ENCODE data around the gene WWC2.
"Not testable (repeated sequence)": the region's sequence is repeated elsewhere in the genome, so short reads cannot be mapped to it uniquely, and the experiment has no call there.

The WWC2 gene

GRCh38 chr4:183171484-183172267 is 72.6 kb downstream of the WWC2 start:
- DNase-seq (ENCODE audit: low read depth, low spot score) = no peak

GRCh38 chr4:183172881-183173280 is 73.8 kb downstream of the WWC2 start:
- DNase-seq (ENCODE audit: low read depth, low spot score) = no peak

GRCh38 chr4:183173580-183174526 is 74.8 kb downstream of the WWC2 start:
- DNase-seq (ENCODE audit: low read depth, low spot score) = no peak

GRCh38 chr4:183175631-183176232 is 76.7 kb downstream of the WWC2 start:
- DNase-seq (ENCODE audit: low read depth, low spot score) = no peak

GRCh38 chr4:183177001-183177400 is 77.9 kb downstream of the WWC2 start:
- DNase-seq (ENCODE audit: low read depth, low spot score) = no peak

GRCh38 chr4:183178201-183178600 is 79.1 kb downstream of the WWC2 start:
- DNase-seq (ENCODE audit: low read depth, low spot score) = no peak

GRCh38 chr4:183180096-183180495 is 81.0 kb downstream of the WWC2 start:
- DNase-seq (ENCODE audit: low read depth, low spot score) = no peak

- DNase-seq (ENCODE audit: low read depth, low spot score) = no peak
Observed at GRCh38 chr4:183180621-183181020, 81.6 kb downstream of the WWC2 start.

GRCh38 chr4:183181081-183181480 is 82.0 kb downstream of the WWC2 start:
- no peak for DNase-seq (ENCODE audit: low read depth, low spot score)

- no peak for DNase-seq (ENCODE audit: low read depth, low spot score)
Observed at GRCh38 chr4:183182873-183183725, 84.0 kb downstream of the WWC2 start.

GRCh38 chr4:183183906-183184535 is 85.0 kb downstream of the WWC2 start:
- DNase-seq (ENCODE audit: low read depth, low spot score) = no peak

- no peak for DNase-seq (ENCODE audit: low read depth, low spot score)
Observed at GRCh38 chr4:183185018-183185417, 86.0 kb downstream of the WWC2 start.

- no peak for DNase-seq (ENCODE audit: low read depth, low spot score)
Observed at GRCh38 chr4:183185559-183185958, 86.5 kb downstream of the WWC2 start.

- no peak for DNase-seq (ENCODE audit: low read depth, low spot score)
Observed at GRCh38 chr4:183186813-183187212, 87.8 kb downstream of the WWC2 start.

- DNase-seq (ENCODE audit: low read depth, low spot score) = no peak
Observed at GRCh38 chr4:183190900-183191527, 92.0 kb downstream of the WWC2 start.

- DNase-seq (ENCODE audit: low read depth, low spot score) = no peak
Observed at GRCh38 chr4:183191630-183192029, 92.6 kb downstream of the WWC2 start.

GRCh38 chr4:183192571-183192970 is 93.5 kb downstream of the WWC2 start:
- no peak for DNase-seq (ENCODE audit: low read depth, low spot score)

GRCh38 chr4:183193730-183194338 is 94.8 kb downstream of the WWC2 start:
- not testable (repeated sequence) for DNase-seq (ENCODE audit: low read depth, low spot score)

GRCh38 chr4:183195534-183195933 is 96.5 kb downstream of the WWC2 start:
- DNase-seq (ENCODE audit: low read depth, low spot score) = no peak

- no peak for DNase-seq (ENCODE audit: low read depth, low spot score)
Observed at GRCh38 chr4:183197140-183197539, 98.1 kb downstream of the WWC2 start.
